HG02798 (cell line): ENCODE measurements around the gene CDK5RAP2.
A peak's percentile ranks its signal among the peaks of the same experiment; 100 is the strongest.

Source experiments
- ATAC-seq: cut with Tn5 transposase; IDR thresholded peaks from one replicate; pipeline ENCODE4 v1.9.1; 2021; ENCODE audit warnings: mild to moderate bottlenecking; ENCODE audit not compliant: unreplicated experiment, poor library complexity

CDK5RAP2 gene

GRCh38 chr9:120372040-120372439, 207.9 kb downstream of the CDK5RAP2 start:
- no peak for ATAC-seq

- ATAC-seq = no peak
Measured at GRCh38 chr9:120369608-120370220, 210.3 kb downstream of the CDK5RAP2 start.

- ATAC-seq = no peak
Measured at GRCh38 chr9:120368799-120369198, 211.2 kb downstream of the CDK5RAP2 start.

- ATAC-seq = no peak
Measured at GRCh38 chr9:120366644-120367019, 213.3 kb downstream of the CDK5RAP2 start.

DNA sequence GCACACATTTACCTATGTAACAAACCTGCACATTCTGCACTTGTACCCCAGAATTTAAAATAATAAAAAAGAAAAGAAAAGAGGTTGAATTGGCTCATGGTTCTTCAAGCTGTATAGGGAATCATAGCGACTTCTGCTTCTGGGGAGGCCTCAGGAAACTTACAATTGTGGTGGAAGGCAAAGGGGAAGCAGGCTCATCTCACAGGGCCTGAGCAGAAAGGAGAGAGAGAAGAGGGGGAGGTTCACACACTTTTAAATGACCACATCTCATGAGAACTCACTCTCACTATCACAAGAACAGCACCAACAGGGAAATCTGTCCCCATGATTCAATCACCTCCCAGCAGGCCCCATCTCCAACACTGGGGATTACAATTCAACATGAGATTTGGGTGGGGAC, 214.6 kb downstream of the CDK5RAP2 start:
- no peak for ATAC-seq

DNA sequence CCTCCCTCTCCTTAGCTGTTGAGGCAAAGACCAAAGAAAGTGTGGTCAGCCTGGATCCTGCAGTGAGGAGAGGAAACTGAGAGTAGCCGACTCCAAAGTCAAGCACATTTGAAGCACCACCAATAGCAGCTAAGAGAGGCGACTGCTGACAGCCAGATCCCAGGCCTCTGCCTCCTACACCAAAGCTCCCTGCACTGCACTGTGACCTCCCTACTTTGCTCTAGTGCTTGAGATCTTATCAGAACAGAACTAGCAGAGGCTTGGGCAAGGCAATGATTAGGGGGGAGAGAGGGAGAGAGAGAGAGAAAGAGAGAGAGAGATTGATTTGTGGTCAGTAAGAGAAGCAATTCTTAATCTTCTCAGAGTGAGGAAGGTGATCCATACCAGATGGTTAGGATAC, 216.3 kb downstream of the CDK5RAP2 start:
- ATAC-seq = no peak

- no peak for ATAC-seq
Measured at GRCh38 chr9:120362446-120362845, 217.5 kb downstream of the CDK5RAP2 start.

- ATAC-seq = no peak
Measured at GRCh38 chr9:120361551-120361950, 218.4 kb downstream of the CDK5RAP2 start.

DNA sequence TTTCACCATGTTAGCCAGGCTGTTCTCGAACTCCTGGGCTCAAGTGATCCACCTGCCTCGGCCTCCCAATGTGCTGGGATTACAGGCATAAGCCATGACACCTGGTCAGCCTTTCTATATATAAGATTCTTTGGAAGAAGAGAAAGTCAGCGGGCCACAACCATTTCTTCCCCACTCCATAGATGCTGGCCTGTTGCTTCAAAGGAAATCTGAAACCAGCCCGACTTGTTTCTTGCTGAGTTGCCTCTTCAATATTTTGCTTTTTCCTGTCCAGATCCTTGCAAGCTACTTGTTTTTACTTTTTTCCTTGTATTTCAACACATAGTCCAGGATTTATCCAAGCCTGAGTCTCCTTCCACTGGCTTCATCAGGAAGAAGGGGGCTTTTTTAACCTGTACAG, 219.5 kb downstream of the CDK5RAP2 start:
- ATAC-seq = no peak

- ATAC-seq = no peak
Measured at GRCh38 chr9:120360046-120360445, 219.9 kb downstream of the CDK5RAP2 start.

GRCh38 chr9:120358877-120359276, 221.1 kb downstream of the CDK5RAP2 start:
- ATAC-seq = no peak

DNA sequence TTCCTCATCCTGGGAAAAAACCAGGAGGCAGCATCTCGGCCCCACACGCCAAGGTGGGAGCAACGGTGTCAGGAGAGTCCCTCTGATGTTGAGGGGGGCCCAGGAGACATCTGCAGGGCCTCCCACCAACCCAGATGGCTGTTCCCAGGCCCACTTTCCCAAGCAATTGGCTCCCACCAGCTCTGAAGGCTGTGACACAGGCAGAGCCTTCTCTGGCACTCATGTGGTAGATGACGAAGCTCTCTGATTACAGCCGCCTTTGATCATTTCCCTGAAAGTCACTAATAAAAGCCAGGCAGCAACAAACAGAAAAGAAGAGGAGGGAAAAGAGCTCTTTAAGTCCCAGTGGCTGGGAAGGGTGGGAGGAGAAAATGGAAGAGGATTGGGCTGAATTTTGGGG, 226.5 kb downstream of the CDK5RAP2 start:
- no peak for ATAC-seq

GRCh38 chr9:120351106-120351505, 228.9 kb downstream of the CDK5RAP2 start:
- ATAC-seq = no peak

- no peak for ATAC-seq
Measured at GRCh38 chr9:120350596-120350995, 229.4 kb downstream of the CDK5RAP2 start.

- ATAC-seq = peak; percentile 43
Measured at GRCh38 chr9:120348951-120349429, 231.0 kb downstream of the CDK5RAP2 start.

GRCh38 chr9:120345379-120345778, 234.6 kb downstream of the CDK5RAP2 start:
- no peak for ATAC-seq

DNA sequence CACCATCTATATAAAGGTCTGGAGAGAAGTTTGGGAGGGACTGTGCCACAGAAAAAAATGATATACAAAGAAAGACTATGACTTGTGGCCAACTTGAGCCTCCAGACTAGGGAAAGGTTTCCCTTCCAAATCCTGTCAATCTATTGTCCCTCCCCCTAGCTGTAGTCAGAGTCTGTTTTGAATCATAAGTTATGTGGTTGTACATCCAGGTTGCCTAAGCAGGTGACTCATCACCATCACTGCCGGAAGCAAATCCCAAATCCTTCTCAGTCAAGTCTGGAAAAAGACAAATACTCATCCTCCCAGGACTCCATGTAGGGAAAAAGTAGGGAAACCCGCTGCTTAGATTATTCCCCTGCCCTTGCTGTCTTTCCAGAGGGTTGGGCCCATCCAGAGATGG, 235.7 kb downstream of the CDK5RAP2 start:
- no peak for ATAC-seq

GRCh38 chr9:120343416-120343815, 236.6 kb downstream of the CDK5RAP2 start:
- ATAC-seq = no peak
